HG02588 (cell line): ENCODE data around the gene CHID1.

Experiments used
- ATAC-seq: cut with Tn5 transposase; IDR thresholded peaks from one replicate; pipeline ENCODE4 v1.9.1; 2021; ENCODE audit warnings: mild to moderate bottlenecking, moderate library complexity; ENCODE audit not compliant: unreplicated experiment

The CHID1 gene

GRCh38 chr11:911031-911889 lies 650 bp upstream of the CHID1 start:
- ATAC-seq, result peak; percentile 28

- ATAC-seq, result no peak
These were observed 494 bp downstream of the CHID1 start for GRCh38 chr11:910044-910588.

GRCh38 chr11:909406-909805 lies 1.2 kb downstream of the CHID1 start:
- ATAC-seq, result no peak

- no peak for ATAC-seq
These were observed 2.3 kb downstream of the CHID1 start for GRCh38 chr11:908273-908672.

- no peak for ATAC-seq
These were observed 2.9 kb downstream of the CHID1 start for GRCh38 chr11:907668-908067.

GRCh38 chr11:905952-906351 lies 4.7 kb downstream of the CHID1 start:
- no peak for ATAC-seq

- ATAC-seq, result no peak
These were observed 6.2 kb downstream of the CHID1 start for GRCh38 chr11:904380-904779.

- ATAC-seq, result no peak
These were observed 9.1 kb downstream of the CHID1 start for GRCh38 chr11:901452-902061.

GRCh38 chr11:900545-900944 lies 10.1 kb downstream of the CHID1 start:
- ATAC-seq, result no peak

- ATAC-seq, result no peak
These were observed 10.9 kb downstream of the CHID1 start for GRCh38 chr11:899724-900123.

- no peak for ATAC-seq
These were observed 11.9 kb downstream of the CHID1 start for GRCh38 chr11:898540-899190.

GRCh38 chr11:898143-898511 lies 12.5 kb downstream of the CHID1 start:
- no peak for ATAC-seq

- ATAC-seq, result no peak
These were observed 13.1 kb downstream of the CHID1 start for GRCh38 chr11:897253-898142.

- ATAC-seq, result no peak
These were observed 15.1 kb downstream of the CHID1 start for GRCh38 chr11:895331-896110.

- ATAC-seq, result no peak
These were observed 15.9 kb downstream of the CHID1 start for GRCh38 chr11:894575-895201.

- no peak for ATAC-seq
These were observed 17.5 kb downstream of the CHID1 start for GRCh38 chr11:893008-893654.

- ATAC-seq, result no peak
These were observed 19.6 kb downstream of the CHID1 start for GRCh38 chr11:890794-891540.
